ENCODE results near the gene CADM1. TPM values are rescaled to one million over a fixed set of nuclear protein-coding genes. Genes with fewer than 3 reads are reported as not detected.

CADM1 gene
- total RNA-seq, 2 donors from 2014 or later, result 1.4 to 6.1 TPM

DNA sequence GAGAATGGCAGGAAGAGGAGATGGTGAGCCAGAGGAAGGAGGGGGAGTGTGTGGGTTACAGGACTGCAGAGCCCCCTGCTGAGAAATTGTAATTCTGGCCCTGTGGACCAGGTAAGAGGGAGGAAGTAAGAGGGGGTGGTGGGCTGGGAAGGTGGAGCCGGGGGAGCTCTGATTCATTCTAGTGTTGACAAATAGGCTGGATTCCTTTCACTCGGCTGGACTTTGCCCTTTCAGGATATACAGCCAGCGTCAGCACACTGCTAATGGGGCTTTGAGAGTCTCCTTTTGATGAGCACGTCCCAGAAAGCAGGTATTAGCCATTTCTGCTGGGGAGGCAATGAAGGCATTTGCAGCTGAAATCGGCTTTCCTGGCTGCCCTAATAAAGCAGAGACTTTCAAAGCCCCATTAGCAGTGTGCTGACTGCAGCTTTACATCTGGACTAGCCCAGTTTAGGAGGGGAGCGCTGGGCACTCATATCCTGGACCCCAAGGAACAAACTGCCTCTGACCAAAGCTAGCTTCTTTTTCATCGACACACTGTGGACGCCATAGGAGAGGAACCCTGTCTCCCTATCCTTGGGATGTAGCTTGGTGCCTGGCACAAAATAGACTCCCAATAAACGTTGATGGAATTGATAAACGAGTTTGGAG, 44.8 kb upstream of the CADM1 start:
- TF ChIP-seq, protein P1, sequence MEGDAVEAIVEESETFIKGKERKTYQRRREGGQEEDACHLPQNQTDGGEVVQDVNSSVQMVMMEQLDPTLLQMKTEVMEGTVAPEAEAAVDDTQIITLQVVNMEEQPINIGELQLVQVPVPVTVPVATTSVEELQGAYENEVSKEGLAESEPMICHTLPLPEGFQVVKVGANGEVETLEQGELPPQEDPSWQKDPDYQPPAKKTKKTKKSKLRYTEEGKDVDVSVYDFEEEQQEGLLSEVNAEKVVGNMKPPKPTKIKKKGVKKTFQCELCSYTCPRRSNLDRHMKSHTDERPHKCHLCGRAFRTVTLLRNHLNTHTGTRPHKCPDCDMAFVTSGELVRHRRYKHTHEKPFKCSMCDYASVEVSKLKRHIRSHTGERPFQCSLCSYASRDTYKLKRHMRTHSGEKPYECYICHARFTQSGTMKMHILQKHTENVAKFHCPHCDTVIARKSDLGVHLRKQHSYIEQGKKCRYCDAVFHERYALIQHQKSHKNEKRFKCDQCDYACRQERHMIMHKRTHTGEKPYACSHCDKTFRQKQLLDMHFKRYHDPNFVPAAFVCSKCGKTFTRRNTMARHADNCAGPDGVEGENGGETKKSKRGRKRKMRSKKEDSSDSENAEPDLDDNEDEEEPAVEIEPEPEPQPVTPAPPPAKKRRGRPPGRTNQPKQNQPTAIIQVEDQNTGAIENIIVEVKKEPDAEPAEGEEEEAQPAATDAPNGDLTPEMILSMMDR (IDR thresholded peaks at IDR 0.05), result no peak
- no peak for ATAC-seq (ENCODE audit: insufficient number of reproducible peaks, low FRiP score, low read depth)
- H3K9me3 ChIP-seq, result no peaks in the 10 kb centered on the region
- no peak overlapping the region for H3K4me3 ChIP-seq
- no peaks in the 10 kb centered on the region for H3K36me3 ChIP-seq
- H3K27me3 ChIP-seq (replicated peaks; ENCODE audit: insufficient read depth), result no peaks in the 10 kb centered on the region
- no peaks in the 10 kb centered on the region for H3K4me1 ChIP-seq (ENCODE audit: control insufficient read depth in 1 of 2, low read depth in 2 of 2)
- H3K27ac ChIP-seq, result no peak overlapping the region
- no peak for DNase-seq (ENCODE audit: low spot score)

DNA sequence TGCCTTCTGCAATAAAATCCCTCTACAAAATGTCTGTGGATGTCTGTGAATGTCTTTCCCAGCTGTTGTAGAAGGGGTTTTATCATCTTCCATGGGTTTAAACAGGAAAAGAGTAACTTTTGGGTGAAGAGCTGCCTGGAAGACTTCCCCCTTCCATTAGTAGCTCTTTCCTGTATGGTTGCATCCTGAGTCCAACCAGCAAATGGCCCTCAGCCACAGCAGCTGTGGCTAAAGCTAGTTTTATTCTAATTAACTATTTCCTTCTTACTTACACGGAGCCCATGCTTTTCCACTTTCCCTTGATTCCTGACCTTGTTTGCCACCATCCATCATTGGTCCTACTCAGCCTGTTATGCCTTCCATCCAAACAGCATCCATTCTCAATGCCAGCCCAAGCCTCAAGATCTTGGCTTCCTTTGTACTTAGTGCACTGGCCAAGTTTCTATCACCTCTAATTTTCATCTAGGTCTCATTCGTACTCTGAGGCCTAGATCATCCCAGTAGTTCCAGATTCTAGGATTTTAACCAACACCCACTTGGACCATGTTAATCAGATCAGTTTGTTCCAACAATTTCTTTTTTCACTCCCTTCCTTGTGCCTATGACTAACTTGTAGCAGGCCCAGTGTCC, 41.5 kb upstream of the CADM1 start:
- Histone ChIP-seq H3K4me1 (ENCODE audit: control insufficient read depth in 1 of 2, low read depth in 2 of 2) (no peaks in the 10 kb centered on the region), H3K9me3 (no peaks in the 10 kb centered on the region), H3K27ac (no peak overlapping the region), H3K4me3 (no peak overlapping the region), H3K27me3 (replicated peaks; ENCODE audit: insufficient read depth) (no peaks in the 10 kb centered on the region), H3K36me3 (no peaks in the 10 kb centered on the region)
- TF ChIP-seq, protein P1 (IDR thresholded peaks at IDR 0.05), result no peak
- DNase-seq (ENCODE audit: low spot score) (no peak), ATAC-seq (ENCODE audit: insufficient number of reproducible peaks, low FRiP score, low read depth) (no peak)

DNA sequence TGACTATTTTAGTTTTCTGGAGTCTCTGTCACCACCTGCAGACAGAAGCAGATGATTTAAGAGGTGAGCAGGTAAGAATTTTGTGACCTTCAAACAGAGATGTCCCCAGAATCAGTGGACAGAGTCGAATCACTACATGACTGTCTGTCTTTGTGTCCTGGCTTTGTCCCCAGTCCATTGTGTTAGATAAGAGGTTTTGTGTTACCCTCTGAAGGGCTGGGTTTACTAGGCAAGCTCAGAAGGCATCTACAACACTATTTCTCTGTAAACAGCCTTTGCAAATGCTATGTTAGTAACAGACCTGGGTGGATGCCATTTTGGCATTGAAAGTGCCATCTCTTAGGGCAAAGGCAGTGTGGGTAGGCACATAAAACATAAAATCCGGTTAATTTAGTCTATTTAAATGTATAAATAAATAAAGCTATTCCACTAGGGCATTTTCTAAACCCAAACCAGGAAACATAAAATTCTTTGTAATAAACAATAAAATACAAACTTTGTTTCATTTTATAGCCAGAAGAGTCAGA, 40.3 kb upstream of the CADM1 start:
- Histone ChIP-seq H3K4me3 (no peak overlapping the region), H3K9me3 (no peaks in the 10 kb centered on the region), H3K36me3 (no peaks in the 10 kb centered on the region), H3K4me1 (ENCODE audit: control insufficient read depth in 1 of 2, low read depth in 2 of 2) (no peaks in the 10 kb centered on the region), H3K27me3 (replicated peaks; ENCODE audit: insufficient read depth) (no peaks in the 10 kb centered on the region), H3K27ac (no peak overlapping the region)
- ATAC-seq (ENCODE audit: insufficient number of reproducible peaks, low FRiP score, low read depth), result no peak
- TF ChIP-seq, protein P1 (IDR thresholded peaks at IDR 0.05), result no peak
- DNase-seq (ENCODE audit: low spot score), result no peak

DNA sequence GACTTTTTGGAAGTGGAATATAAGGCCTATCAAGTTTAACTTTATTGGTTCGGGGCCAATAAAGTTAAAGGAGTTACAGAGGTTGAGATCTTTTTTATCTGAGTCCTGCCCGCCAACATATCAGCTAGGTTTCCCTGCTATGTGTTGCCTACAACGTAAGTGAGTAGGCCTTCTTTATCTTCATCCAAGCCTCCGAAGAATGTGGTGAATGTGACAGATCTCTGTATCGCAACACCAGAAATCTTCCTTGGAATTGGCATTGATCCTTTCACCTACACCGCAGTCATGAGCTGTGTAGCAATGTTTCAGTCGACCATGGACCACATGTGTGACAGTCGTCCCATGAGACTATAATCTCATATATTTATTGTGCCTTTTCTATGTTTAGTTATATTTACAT, 37.3 kb upstream of the CADM1 start:
- H3K27ac ChIP-seq, result no peak overlapping the region
- ATAC-seq (ENCODE audit: insufficient number of reproducible peaks, low FRiP score, low read depth) (no peak), DNase-seq (ENCODE audit: low spot score) (no peak)
- no peaks in the 10 kb centered on the region for H3K9me3 ChIP-seq
- TF ChIP-seq, protein P1 (IDR thresholded peaks at IDR 0.05), result no peak
- no peaks in the 10 kb centered on the region for H3K36me3 ChIP-seq
- no peaks in the 10 kb centered on the region for H3K4me1 ChIP-seq (ENCODE audit: control insufficient read depth in 1 of 2, low read depth in 2 of 2)
- no peak overlapping the region for H3K4me3 ChIP-seq
- no peaks in the 10 kb centered on the region for H3K27me3 ChIP-seq (replicated peaks; ENCODE audit: insufficient read depth)

DNA sequence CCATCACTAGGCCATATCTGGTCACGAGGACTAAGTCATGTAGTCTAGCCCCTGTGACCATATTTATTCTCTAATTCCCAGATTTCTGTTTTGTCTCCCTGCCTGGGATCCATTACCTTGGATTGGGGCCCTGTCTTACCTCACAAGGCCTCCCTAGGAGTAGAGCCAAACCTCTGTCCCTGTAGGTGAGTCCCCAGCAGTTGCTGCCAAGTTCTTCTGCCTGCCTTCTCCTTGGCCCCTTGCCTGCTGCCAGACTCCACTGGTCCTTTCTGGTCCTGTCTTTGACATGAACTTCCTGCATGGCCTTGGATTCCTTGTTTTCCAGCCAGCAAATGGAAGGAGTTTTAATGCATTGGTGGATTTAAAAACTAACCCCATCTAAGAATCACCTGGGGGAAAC, 35.6 kb upstream of the CADM1 start:
- TF ChIP-seq, protein P1 (IDR thresholded peaks at IDR 0.05), result no peak
- Histone ChIP-seq H3K4me3 (no peak overlapping the region), H3K4me1 (ENCODE audit: control insufficient read depth in 1 of 2, low read depth in 2 of 2) (no peaks in the 10 kb centered on the region), H3K9me3 (no peaks in the 10 kb centered on the region), H3K27ac (no peak overlapping the region), H3K36me3 (no peaks in the 10 kb centered on the region), H3K27me3 (replicated peaks; ENCODE audit: insufficient read depth) (no peaks in the 10 kb centered on the region)
- ATAC-seq (ENCODE audit: insufficient number of reproducible peaks, low FRiP score, low read depth) (no peak), DNase-seq (ENCODE audit: low spot score) (no peak)
